AG20443 (cell line): ENCODE results near the gene SIMC1.
"Not testable (repeated sequence)": the region's sequence is repeated elsewhere in the genome, so short reads cannot be mapped to it uniquely, and the experiment has no call there.

ENCODE experiments used
- DNase-seq: peaks from one replicate; pipeline ENCODE4 v3.0.0; 2012; ENCODE audit warnings: low spot score, mixed read lengths

The SIMC1 gene

GRCh38 chr5:176237971-176238644 lies at the start of gene SIMC1:
SIMC1 (plus strand) TSS chr5:176238424; CDS start chr5:176238509, 85 bp downstream.
- DNase-seq = peak; percentile 74

GRCh38 chr5:176188506-176189193 lies 49.6 kb upstream of the SIMC1 start:
- no peak for DNase-seq

- no peak for DNase-seq
Observed at GRCh38 chr5:176189857-176190256, 48.4 kb upstream of the SIMC1 start.

GRCh38 chr5:176190886-176191755 lies 47.1 kb upstream of the SIMC1 start:
- DNase-seq = no peak

- DNase-seq = no peak
Observed at GRCh38 chr5:176192094-176192721, 46.0 kb upstream of the SIMC1 start.

- DNase-seq = not testable (repeated sequence)
Observed at GRCh38 chr5:176192722-176193117, 45.5 kb upstream of the SIMC1 start.

GRCh38 chr5:176193636-176194035 lies 44.6 kb upstream of the SIMC1 start:
- not testable (repeated sequence) for DNase-seq

GRCh38 chr5:176194238-176195083 lies 43.8 kb upstream of the SIMC1 start:
- not testable (repeated sequence) for DNase-seq

- DNase-seq = not testable (repeated sequence)
Observed at GRCh38 chr5:176195084-176195413, 43.2 kb upstream of the SIMC1 start.

- not testable (repeated sequence) for DNase-seq
Observed at GRCh38 chr5:176195487-176196207, 42.6 kb upstream of the SIMC1 start.

- not testable (repeated sequence) for DNase-seq
Observed at GRCh38 chr5:176196781-176197180, 41.4 kb upstream of the SIMC1 start.

GRCh38 chr5:176197234-176197858 lies 40.9 kb upstream of the SIMC1 start:
- DNase-seq = not testable (repeated sequence)

- not testable (repeated sequence) for DNase-seq
Observed at GRCh38 chr5:176198299-176198698, 39.9 kb upstream of the SIMC1 start.

- DNase-seq = not testable (repeated sequence)
Observed at GRCh38 chr5:176198991-176199733, 39.1 kb upstream of the SIMC1 start.

- not testable (repeated sequence) for DNase-seq
Observed at GRCh38 chr5:176199803-176200399, 38.3 kb upstream of the SIMC1 start.

GRCh38 chr5:176201811-176202210 lies 36.4 kb upstream of the SIMC1 start:
- DNase-seq = no peak

- no peak for DNase-seq
Observed at GRCh38 chr5:176203086-176203485, 35.1 kb upstream of the SIMC1 start.

- not testable (repeated sequence) for DNase-seq
Observed at GRCh38 chr5:176203535-176203934, 34.7 kb upstream of the SIMC1 start.

GRCh38 chr5:176214466-176215021 lies 23.7 kb upstream of the SIMC1 start:
- DNase-seq = not testable (repeated sequence)
